Measurements from ENCODE around the gene OR4X2.

DNA sequence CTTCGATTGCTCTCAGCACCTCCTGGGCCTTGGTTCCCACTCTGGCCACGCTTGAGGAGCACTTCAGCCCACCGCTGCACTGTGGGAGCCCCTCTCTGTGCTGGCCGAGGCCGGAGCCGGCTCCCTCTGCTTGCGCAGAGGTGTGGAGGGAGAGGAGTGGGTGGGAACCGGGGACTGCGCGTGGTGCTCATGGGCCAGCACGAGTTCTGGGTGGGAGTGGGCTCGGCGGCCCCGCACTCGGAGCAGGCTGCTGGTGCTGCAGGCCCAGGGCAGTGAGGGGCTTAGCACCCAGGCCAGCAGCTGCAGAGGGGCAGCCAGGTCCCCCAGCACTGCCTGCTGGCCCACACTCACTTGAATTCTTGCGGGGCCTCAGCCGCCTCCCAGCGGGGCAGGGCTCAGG, 16.1 kb upstream of the OR4X2 start:
- TF ChIP-seq POLR2A (IDR thresholded peaks at IDR 0.05) (no peak), EP300 (IDR thresholded peaks at IDR 0.05) (no peak), POLR2AphosphoS5 (IDR thresholded peaks at IDR 0.05) (no peak)
- TF ChIP-seq, protein P1, sequence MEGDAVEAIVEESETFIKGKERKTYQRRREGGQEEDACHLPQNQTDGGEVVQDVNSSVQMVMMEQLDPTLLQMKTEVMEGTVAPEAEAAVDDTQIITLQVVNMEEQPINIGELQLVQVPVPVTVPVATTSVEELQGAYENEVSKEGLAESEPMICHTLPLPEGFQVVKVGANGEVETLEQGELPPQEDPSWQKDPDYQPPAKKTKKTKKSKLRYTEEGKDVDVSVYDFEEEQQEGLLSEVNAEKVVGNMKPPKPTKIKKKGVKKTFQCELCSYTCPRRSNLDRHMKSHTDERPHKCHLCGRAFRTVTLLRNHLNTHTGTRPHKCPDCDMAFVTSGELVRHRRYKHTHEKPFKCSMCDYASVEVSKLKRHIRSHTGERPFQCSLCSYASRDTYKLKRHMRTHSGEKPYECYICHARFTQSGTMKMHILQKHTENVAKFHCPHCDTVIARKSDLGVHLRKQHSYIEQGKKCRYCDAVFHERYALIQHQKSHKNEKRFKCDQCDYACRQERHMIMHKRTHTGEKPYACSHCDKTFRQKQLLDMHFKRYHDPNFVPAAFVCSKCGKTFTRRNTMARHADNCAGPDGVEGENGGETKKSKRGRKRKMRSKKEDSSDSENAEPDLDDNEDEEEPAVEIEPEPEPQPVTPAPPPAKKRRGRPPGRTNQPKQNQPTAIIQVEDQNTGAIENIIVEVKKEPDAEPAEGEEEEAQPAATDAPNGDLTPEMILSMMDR (IDR thresholded peaks at IDR 0.05): no peak
